Astrocyte of the cerebellum (primary cell): ENCODE data around the gene DPP10.

Experiments
- DNase-seq: peaks from one replicate; pipeline ENCODE4 v3.0.0-alpha.2; 2011; ENCODE audit warnings: low read depth
- H3K4me3 ChIP-seq: 2 replicates; pipeline ENCODE4 v1.5.1; 2011; ENCODE audit warnings: mild to moderate bottlenecking, low read depth, low read length, moderate library complexity
- in situ Hi-C: cut with HindIII; loops from 2 replicates; pipeline ENCODE4 v1.10.0; 2017; ENCODE audit warnings: low sequenced_read_pairs
- TF ChIP-seq, protein P1 (sequence below): IDR thresholded peaks from 2 replicates; pipeline ENCODE4 v1.5.1; 2012; ENCODE audit warnings: low read length, low read depth, moderate library complexity, mild to moderate bottlenecking; ENCODE audit errors: missing control alignments

DPP10 gene

GRCh38 chr2:114642166-114642770 lies 199.8 kb downstream of the DPP10 start:
- TF ChIP-seq, protein P1, sequence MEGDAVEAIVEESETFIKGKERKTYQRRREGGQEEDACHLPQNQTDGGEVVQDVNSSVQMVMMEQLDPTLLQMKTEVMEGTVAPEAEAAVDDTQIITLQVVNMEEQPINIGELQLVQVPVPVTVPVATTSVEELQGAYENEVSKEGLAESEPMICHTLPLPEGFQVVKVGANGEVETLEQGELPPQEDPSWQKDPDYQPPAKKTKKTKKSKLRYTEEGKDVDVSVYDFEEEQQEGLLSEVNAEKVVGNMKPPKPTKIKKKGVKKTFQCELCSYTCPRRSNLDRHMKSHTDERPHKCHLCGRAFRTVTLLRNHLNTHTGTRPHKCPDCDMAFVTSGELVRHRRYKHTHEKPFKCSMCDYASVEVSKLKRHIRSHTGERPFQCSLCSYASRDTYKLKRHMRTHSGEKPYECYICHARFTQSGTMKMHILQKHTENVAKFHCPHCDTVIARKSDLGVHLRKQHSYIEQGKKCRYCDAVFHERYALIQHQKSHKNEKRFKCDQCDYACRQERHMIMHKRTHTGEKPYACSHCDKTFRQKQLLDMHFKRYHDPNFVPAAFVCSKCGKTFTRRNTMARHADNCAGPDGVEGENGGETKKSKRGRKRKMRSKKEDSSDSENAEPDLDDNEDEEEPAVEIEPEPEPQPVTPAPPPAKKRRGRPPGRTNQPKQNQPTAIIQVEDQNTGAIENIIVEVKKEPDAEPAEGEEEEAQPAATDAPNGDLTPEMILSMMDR = no peak
- DNase-seq = no peak
- in situ Hi-C loops = no loop called here
- no peak overlapping the region for H3K4me3 ChIP-seq

- H3K4me3 ChIP-seq = no peak overlapping the region
- TF ChIP-seq, protein P1 = no peak
- in situ Hi-C loops = no loop called here
- DNase-seq = no peak
These were observed 200.6 kb downstream of the DPP10 start for GRCh38 chr2:114642988-114643553.

- DNase-seq = no peak
- no peak overlapping the region for H3K4me3 ChIP-seq
- in situ Hi-C loops = no loop called here
- TF ChIP-seq, protein P1 = no peak
These were observed 209.5 kb downstream of the DPP10 start for GRCh38 chr2:114651933-114652332.

GRCh38 chr2:114659880-114660279 lies 217.4 kb downstream of the DPP10 start:
- in situ Hi-C loops = no loop called here
- TF ChIP-seq, protein P1 = no peak
- no peak for DNase-seq
- no peak overlapping the region for H3K4me3 ChIP-seq

DNA sequence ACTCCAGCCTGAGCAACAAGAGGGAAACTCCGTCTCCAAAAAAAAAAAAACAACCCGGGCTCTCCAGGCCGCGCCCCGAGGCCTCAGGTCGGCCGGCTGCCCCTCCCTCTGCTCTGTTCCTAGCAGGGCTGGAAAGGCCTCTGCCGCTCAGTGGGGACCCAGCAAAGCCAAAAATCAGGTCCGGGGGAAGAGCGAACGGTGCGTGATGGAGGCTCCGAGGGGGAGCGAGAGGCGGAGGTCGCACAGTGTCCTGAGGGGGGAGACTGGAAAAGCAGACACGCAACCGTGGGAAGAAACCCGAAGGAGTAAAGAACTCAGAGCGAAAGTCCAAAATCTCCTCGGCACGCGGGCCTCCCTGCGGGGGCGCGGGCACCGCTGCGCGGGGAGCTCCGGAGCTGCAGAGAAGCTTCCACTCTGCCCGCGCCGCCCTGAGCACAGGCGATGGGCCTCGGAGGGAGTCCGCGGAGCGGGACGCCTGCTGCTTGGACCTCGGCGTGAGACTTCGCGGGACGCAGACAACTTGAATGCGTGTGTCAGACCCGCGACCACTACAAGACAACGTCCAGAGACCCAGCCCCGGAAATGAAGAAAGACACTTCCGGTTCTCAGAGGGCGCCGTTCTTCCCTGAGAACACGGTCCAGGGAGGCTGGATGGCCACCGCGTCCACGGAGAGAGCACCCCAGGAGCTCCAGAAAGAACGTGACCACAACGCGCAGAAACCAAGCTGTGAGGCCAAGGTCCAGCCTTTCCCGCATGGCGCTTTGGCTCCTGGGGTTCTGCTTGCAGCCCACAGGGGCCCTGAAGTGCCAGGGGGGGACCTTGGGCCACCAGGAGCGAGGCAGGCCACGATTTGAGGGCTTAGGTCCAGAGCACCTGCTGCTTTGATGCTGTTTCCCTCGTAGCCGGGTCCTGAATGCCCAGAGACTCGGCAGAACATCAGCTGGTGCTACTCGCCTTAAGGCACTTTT lies 219.8 kb downstream of the DPP10 start:
- in situ Hi-C loops = no loop called here
- H3K4me3 ChIP-seq = peak overlapping the region; percentile 53
- no peak for DNase-seq
- TF ChIP-seq, protein P1 = no peak

DNA sequence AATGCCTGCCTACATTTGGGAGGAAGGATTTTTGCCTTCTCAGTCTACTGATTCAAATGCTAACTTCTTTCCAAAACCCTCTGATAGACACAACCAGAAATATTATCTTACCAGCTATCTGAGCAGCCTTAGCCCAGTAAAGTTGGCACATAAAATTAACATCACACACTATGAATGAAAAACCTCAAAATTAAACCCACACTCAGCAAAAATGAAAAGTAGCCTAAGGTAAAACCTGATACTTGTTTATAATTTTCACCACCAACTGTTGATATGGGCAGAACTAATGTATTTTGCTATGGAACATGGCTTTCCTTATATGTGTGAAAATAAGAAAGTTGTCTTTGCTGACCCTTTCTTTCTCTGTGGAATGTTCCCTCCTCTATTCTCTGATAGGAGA lies 226.0 kb downstream of the DPP10 start:
- TF ChIP-seq, protein P1 = no peak
- no peak for DNase-seq
- in situ Hi-C loops = no loop called here
- H3K4me3 ChIP-seq = no peak overlapping the region
